Measurements from ENCODE around the gene SCLT1. TPM values are rescaled to one million over a fixed set of nuclear protein-coding genes. Genes with fewer than 3 reads are reported as not detected.

SCLT1 gene
- total and polyA plus RNA-seq, 5 donors from 2014 or later, result 5.6 to 33.3 (median 7.5) TPM

- Histone ChIP-seq H3K4me1 (ENCODE audit: control insufficient read depth, insufficient read depth, low read length, poor library complexity, severe bottlenecking) (no peaks in the 10 kb centered on the region), H3K27ac (ENCODE audit: insufficient read depth, low read length, poor library complexity, severe bottlenecking) (no peak overlapping the region), H3K4me3 (ENCODE audit: low read depth, low read length) (no peak overlapping the region), H3K36me3 (ENCODE audit: control insufficient read depth, insufficient read depth, low read length) (peaks cover 6% of the 10 kb centered on the region), H3K9me3 (ENCODE audit: control insufficient read depth in 2 of 2, low read length in 2 of 2) (no peaks in the 10 kb centered on the region), H3K27me3 (ENCODE audit: control insufficient read depth, insufficient read depth, low read length) (no peaks in the 10 kb centered on the region)
- peaks cover 5 to 27% (median 10%) of the 10 kb centered on the region in 4 donors for H3K4me1 Mint-ChIP-seq
- H3K9me3 Mint-ChIP-seq, result peaks cover 0 to 3% (median 0%) of the 10 kb centered on the region in 7 donors
- H3K27ac Mint-ChIP-seq, result no peak overlapping the region
- ATAC-seq (ENCODE audit: low read depth in 2 of 2) (no peak), DNase-seq (peak in 1 of 3 donors; percentile 8)
- H3K27me3 Mint-ChIP-seq, result no peaks in the 10 kb centered on the region
- H3K4me3 Mint-ChIP-seq, result no peak overlapping the region
- peaks cover 7% of the 10 kb centered on the region for H3K36me3 Mint-ChIP-seq
Measured at GRCh38 chr4:129043523-129043922, 49.8 kb downstream of the SCLT1 start.

- H3K9me3 ChIP-seq (ENCODE audit: control insufficient read depth in 2 of 2, low read length in 2 of 2), result no peaks in the 10 kb centered on the region
- H3K27ac ChIP-seq (ENCODE audit: insufficient read depth, low read length, poor library complexity, severe bottlenecking), result no peak overlapping the region
- Mint-ChIP-seq H3K4me1 (peaks cover 0 to 7% (median 6%) of the 10 kb centered on the region in 4 donors), H3K36me3 (peaks cover 18% of the 10 kb centered on the region), H3K9me3 (peaks cover 0 to 5% (median 0%) of the 10 kb centered on the region in 7 donors), H3K4me3 (no peak overlapping the region), H3K27ac (no peak overlapping the region), H3K27me3 (no peaks in the 10 kb centered on the region)
- DNase-seq (no peak), ATAC-seq (ENCODE audit: low read depth in 2 of 2) (no peak)
- H3K4me3 ChIP-seq (ENCODE audit: low read depth, low read length), result no peak overlapping the region
- peaks cover 6% of the 10 kb centered on the region for H3K36me3 ChIP-seq (ENCODE audit: control insufficient read depth, insufficient read depth, low read length)
- H3K27me3 ChIP-seq (ENCODE audit: control insufficient read depth, insufficient read depth, low read length), result no peaks in the 10 kb centered on the region
- no peaks in the 10 kb centered on the region for H3K4me1 ChIP-seq (ENCODE audit: control insufficient read depth, insufficient read depth, low read length, poor library complexity, severe bottlenecking)
Measured at GRCh38 chr4:129040471-129040870, 52.9 kb downstream of the SCLT1 start.

- H3K9me3 ChIP-seq (ENCODE audit: control insufficient read depth in 2 of 2, low read length in 2 of 2), result no peaks in the 10 kb centered on the region
- H3K4me1 ChIP-seq (ENCODE audit: control insufficient read depth, insufficient read depth, low read length, poor library complexity, severe bottlenecking), result no peaks in the 10 kb centered on the region
- DNase-seq (no peak), ATAC-seq (ENCODE audit: low read depth in 2 of 2) (no peak)
- peaks cover 6% of the 10 kb centered on the region for H3K36me3 ChIP-seq (ENCODE audit: control insufficient read depth, insufficient read depth, low read length)
- H3K27me3 Mint-ChIP-seq, result no peaks in the 10 kb centered on the region
- H3K27ac Mint-ChIP-seq, result no peak overlapping the region
- H3K9me3 Mint-ChIP-seq, result peaks cover 0 to 5% (median 0%) of the 10 kb centered on the region in 7 donors
- peaks cover 0 to 6% (median under 1%) of the 10 kb centered on the region in 4 donors for H3K4me1 Mint-ChIP-seq
- H3K27me3 ChIP-seq (ENCODE audit: control insufficient read depth, insufficient read depth, low read length), result no peaks in the 10 kb centered on the region
- H3K4me3 ChIP-seq (ENCODE audit: low read depth, low read length), result no peak overlapping the region
- peaks cover 33% of the 10 kb centered on the region for H3K36me3 Mint-ChIP-seq
- no peak overlapping the region for H3K27ac ChIP-seq (ENCODE audit: insufficient read depth, low read length, poor library complexity, severe bottlenecking)
- no peak overlapping the region for H3K4me3 Mint-ChIP-seq
Measured at GRCh38 chr4:129037093-129037492, 56.2 kb downstream of the SCLT1 start.

GRCh38 chr4:129014566-129015509 is 78.5 kb downstream of the SCLT1 start:
- DNase-seq (no peak), ATAC-seq (ENCODE audit: low read depth in 2 of 2) (no peak)
- no peak overlapping the region for H3K27ac Mint-ChIP-seq
- no peaks in the 10 kb centered on the region for H3K4me1 ChIP-seq (ENCODE audit: control insufficient read depth, insufficient read depth, low read length, poor library complexity, severe bottlenecking)
- no peaks in the 10 kb centered on the region for H3K27me3 Mint-ChIP-seq
- H3K9me3 Mint-ChIP-seq, result peaks cover 8 to 46% (median 24%) of the 10 kb centered on the region in 7 donors
- peaks cover 18% of the 10 kb centered on the region for H3K36me3 Mint-ChIP-seq
- H3K27me3 ChIP-seq (ENCODE audit: control insufficient read depth, insufficient read depth, low read length), result no peaks in the 10 kb centered on the region
- peaks cover 12 to 41% of the 10 kb centered on the region in 2 experiments for H3K9me3 ChIP-seq (ENCODE audit: control insufficient read depth in 2 of 2, low read length in 2 of 2)
- H3K4me1 Mint-ChIP-seq, result no peaks in the 10 kb centered on the region
- no peak overlapping the region for H3K4me3 ChIP-seq (ENCODE audit: low read depth, low read length)
- no peak overlapping the region for H3K4me3 Mint-ChIP-seq
- H3K27ac ChIP-seq (ENCODE audit: insufficient read depth, low read length, poor library complexity, severe bottlenecking), result no peak overlapping the region
- peaks cover 3% of the 10 kb centered on the region for H3K36me3 ChIP-seq (ENCODE audit: control insufficient read depth, insufficient read depth, low read length)

GRCh38 chr4:129008096-129008495 is 85.2 kb downstream of the SCLT1 start:
- Histone ChIP-seq H3K36me3 (ENCODE audit: control insufficient read depth, insufficient read depth, low read length) (no peaks in the 10 kb centered on the region), H3K27ac (ENCODE audit: insufficient read depth, low read length, poor library complexity, severe bottlenecking) (no peak overlapping the region), H3K4me3 (ENCODE audit: low read depth, low read length) (no peak overlapping the region), H3K4me1 (ENCODE audit: control insufficient read depth, insufficient read depth, low read length, poor library complexity, severe bottlenecking) (no peaks in the 10 kb centered on the region), H3K27me3 (ENCODE audit: control insufficient read depth, insufficient read depth, low read length) (no peaks in the 10 kb centered on the region), H3K9me3 (ENCODE audit: control insufficient read depth in 2 of 2, low read length in 2 of 2) (peaks cover 14 to 42% of the 10 kb centered on the region in 2 experiments)
- Mint-ChIP-seq H3K4me3 (no peak overlapping the region), H3K9me3 (peaks cover 8 to 55% (median 27%) of the 10 kb centered on the region in 7 donors), H3K4me1 (peaks cover 0 to 7% (median 0%) of the 10 kb centered on the region in 4 donors), H3K27ac (no peak overlapping the region), H3K27me3 (no peaks in the 10 kb centered on the region), H3K36me3 (peaks cover 8% of the 10 kb centered on the region)
- DNase-seq, result no peak
- ATAC-seq (ENCODE audit: low read depth in 2 of 2), result no peak

GRCh38 chr4:128986908-128987307 is 106.4 kb downstream of the SCLT1 start:
- Histone ChIP-seq H3K27me3 (ENCODE audit: control insufficient read depth, insufficient read depth, low read length) (no peaks in the 10 kb centered on the region), H3K27ac (ENCODE audit: insufficient read depth, low read length, poor library complexity, severe bottlenecking) (no peak overlapping the region), H3K9me3 (ENCODE audit: control insufficient read depth in 2 of 2, low read length in 2 of 2) (no peaks in the 10 kb centered on the region), H3K4me3 (ENCODE audit: low read depth, low read length) (no peak overlapping the region), H3K4me1 (ENCODE audit: control insufficient read depth, insufficient read depth, low read length, poor library complexity, severe bottlenecking) (no peaks in the 10 kb centered on the region), H3K36me3 (ENCODE audit: control insufficient read depth, insufficient read depth, low read length) (peaks cover 22% of the 10 kb centered on the region)
- Mint-ChIP-seq H3K4me3 (no peak overlapping the region), H3K4me1 (peaks cover 0 to 2% (median under 1%) of the 10 kb centered on the region in 4 donors), H3K36me3 (peaks cover 46% of the 10 kb centered on the region), H3K9me3 (peaks cover 0 to 5% (median 1%) of the 10 kb centered on the region in 7 donors), H3K27ac (no peak overlapping the region), H3K27me3 (no peaks in the 10 kb centered on the region)
- DNase-seq (no peak), ATAC-seq (ENCODE audit: low read depth in 2 of 2) (no peak)

GRCh38 chr4:128986019-128986418 is 107.3 kb downstream of the SCLT1 start:
- Histone ChIP-seq H3K9me3 (ENCODE audit: control insufficient read depth in 2 of 2, low read length in 2 of 2) (no peaks in the 10 kb centered on the region), H3K4me3 (ENCODE audit: low read depth, low read length) (no peak overlapping the region), H3K36me3 (ENCODE audit: control insufficient read depth, insufficient read depth, low read length) (peaks cover 22% of the 10 kb centered on the region), H3K27ac (ENCODE audit: insufficient read depth, low read length, poor library complexity, severe bottlenecking) (no peak overlapping the region), H3K4me1 (ENCODE audit: control insufficient read depth, insufficient read depth, low read length, poor library complexity, severe bottlenecking) (no peaks in the 10 kb centered on the region), H3K27me3 (ENCODE audit: control insufficient read depth, insufficient read depth, low read length) (no peaks in the 10 kb centered on the region)
- no peak overlapping the region for H3K4me3 Mint-ChIP-seq
- no peak overlapping the region for H3K27ac Mint-ChIP-seq
- peaks cover 0 to 5% (median 1%) of the 10 kb centered on the region in 7 donors for H3K9me3 Mint-ChIP-seq
- H3K36me3 Mint-ChIP-seq, result peaks cover 50% of the 10 kb centered on the region
- DNase-seq (no peak), ATAC-seq (ENCODE audit: low read depth in 2 of 2) (no peak)
- H3K27me3 Mint-ChIP-seq, result no peaks in the 10 kb centered on the region
- peaks cover 0 to 3% (median under 1%) of the 10 kb centered on the region in 4 donors for H3K4me1 Mint-ChIP-seq
